ENCODE results near the gene STAT5B.

DNA sequence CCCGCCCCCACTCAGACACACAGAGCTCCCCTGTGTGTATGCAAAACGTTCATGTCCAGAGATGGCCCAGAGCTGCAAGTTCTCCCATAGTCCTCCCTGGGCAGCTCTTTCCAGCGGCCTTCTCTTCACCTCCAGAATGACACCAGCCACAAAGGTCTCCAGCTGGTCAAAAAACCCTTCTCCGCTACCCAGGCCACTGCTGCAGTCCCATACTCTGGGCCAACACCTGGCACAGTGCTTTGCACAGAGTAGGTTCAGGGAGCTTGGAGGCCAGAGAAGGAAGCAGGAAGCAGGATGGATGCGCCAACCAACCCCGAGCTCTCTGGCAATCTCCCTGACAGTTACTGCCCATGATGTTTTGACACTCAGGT is 1.1 kb upstream of the STAT5B start:
- TF ChIP-seq, protein P1, sequence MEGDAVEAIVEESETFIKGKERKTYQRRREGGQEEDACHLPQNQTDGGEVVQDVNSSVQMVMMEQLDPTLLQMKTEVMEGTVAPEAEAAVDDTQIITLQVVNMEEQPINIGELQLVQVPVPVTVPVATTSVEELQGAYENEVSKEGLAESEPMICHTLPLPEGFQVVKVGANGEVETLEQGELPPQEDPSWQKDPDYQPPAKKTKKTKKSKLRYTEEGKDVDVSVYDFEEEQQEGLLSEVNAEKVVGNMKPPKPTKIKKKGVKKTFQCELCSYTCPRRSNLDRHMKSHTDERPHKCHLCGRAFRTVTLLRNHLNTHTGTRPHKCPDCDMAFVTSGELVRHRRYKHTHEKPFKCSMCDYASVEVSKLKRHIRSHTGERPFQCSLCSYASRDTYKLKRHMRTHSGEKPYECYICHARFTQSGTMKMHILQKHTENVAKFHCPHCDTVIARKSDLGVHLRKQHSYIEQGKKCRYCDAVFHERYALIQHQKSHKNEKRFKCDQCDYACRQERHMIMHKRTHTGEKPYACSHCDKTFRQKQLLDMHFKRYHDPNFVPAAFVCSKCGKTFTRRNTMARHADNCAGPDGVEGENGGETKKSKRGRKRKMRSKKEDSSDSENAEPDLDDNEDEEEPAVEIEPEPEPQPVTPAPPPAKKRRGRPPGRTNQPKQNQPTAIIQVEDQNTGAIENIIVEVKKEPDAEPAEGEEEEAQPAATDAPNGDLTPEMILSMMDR (conservative IDR thresholded peaks at IDR 0.05 in 1 of 2, IDR thresholded peaks at IDR 0.05 in 1 of 2; ENCODE audit: low read depth in 1 of 2, low read length in 2 of 2), result no peak
- TF ChIP-seq EZH2 (IDR thresholded peaks at IDR 0.05; ENCODE audit: low read length, missing control alignments), result no peak

Data from fibroblast of lung (primary cell).